ENCODE measurements around the gene KIAA1958. TPM values are rescaled to one million over a fixed set of nuclear protein-coding genes. Genes with fewer than 3 reads are reported as not detected.

The KIAA1958 gene
- total and polyA plus RNA-seq, 2 donors (not counting 1 experiment from before 2014, with no cell fraction given), result 2.4 to 15.3 TPM

DNA sequence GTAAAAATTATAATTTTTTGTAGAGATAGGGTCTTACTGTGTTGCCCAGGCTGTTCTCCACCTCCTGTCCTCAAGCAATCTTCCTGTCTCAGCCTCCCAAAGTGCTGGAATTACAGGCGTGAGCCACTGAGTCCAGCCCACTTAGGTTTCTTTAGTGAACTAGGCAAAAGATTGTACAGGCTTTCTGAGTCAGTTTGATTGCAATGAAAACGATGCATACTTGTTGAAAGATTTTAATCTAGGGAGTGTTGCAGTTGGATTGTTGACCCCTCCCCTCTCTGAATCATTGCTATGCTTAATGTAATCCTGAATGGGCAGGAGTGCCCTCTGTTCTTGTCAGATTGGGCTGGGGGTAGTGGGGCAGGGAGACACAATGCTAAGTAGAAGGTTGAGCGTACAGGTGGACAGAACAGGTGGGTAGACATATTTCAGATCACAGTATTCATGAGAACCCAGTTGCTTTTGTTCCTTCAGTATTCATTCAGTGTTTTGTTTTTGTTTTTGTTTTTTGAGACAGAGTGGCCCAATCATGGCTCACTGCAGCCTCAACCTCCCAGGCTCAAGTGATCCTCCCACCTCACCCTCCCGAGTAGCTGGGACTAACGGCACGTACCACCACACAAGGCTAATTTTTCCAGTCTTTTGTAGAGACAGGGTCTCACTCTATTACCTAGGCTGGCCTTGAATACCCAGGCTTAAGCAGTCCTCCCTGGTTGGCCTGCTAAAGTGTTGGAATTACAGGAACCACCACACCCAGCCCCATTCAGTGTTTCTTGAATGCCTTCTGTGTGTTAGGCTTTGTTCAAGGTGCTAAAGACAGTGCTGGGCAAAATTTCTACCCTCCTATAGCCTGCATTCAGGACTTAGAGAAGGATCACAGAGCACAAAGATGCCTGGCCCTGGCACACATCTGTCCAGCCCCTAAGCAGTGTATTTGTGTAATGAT is 70.1 kb downstream of the KIAA1958 start:
- TF ChIP-seq, protein P1, sequence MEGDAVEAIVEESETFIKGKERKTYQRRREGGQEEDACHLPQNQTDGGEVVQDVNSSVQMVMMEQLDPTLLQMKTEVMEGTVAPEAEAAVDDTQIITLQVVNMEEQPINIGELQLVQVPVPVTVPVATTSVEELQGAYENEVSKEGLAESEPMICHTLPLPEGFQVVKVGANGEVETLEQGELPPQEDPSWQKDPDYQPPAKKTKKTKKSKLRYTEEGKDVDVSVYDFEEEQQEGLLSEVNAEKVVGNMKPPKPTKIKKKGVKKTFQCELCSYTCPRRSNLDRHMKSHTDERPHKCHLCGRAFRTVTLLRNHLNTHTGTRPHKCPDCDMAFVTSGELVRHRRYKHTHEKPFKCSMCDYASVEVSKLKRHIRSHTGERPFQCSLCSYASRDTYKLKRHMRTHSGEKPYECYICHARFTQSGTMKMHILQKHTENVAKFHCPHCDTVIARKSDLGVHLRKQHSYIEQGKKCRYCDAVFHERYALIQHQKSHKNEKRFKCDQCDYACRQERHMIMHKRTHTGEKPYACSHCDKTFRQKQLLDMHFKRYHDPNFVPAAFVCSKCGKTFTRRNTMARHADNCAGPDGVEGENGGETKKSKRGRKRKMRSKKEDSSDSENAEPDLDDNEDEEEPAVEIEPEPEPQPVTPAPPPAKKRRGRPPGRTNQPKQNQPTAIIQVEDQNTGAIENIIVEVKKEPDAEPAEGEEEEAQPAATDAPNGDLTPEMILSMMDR (IDR thresholded peaks at IDR 0.05), result no peak
- no peak for TF ChIP-seq EZH2 (IDR thresholded peaks at IDR 0.05; ENCODE audit: borderline replicate concordance, insufficient read depth, low read depth, low read length, poor library complexity, severe bottlenecking)
- no peak overlapping the region for H3K4me2 ChIP-seq (replicated peaks; ENCODE audit: low read depth, low read length, poor library complexity, severe bottlenecking)
- DNase-seq (no peak), ATAC-seq (ENCODE audit: low read depth) (no peak)
- H3K4me3 ChIP-seq (ENCODE audit: control extremely low read depth in 1 of 5, extremely low read depth in 1 of 5, insufficient read depth in 1 of 5, low read depth in 2 of 5, low read length in 4 of 5), result no peak overlapping the region
- no peak overlapping the region for H3K4me3 Mint-ChIP-seq
- peaks cover 11% of the 10 kb centered on the region for H3K79me2 ChIP-seq (ENCODE audit: control insufficient read depth, insufficient read depth, low read length)
- POLR2A ChIA-PET, result no interaction called here
- no peak overlapping the region for H3K27ac ChIP-seq (ENCODE audit: low read length in 2 of 2)
- H3K36me3 ChIP-seq (replicated peaks in 1 of 2; ENCODE audit: control extremely low read depth in 1 of 2, control insufficient read depth in 1 of 2, extremely low read depth in 1 of 2, insufficient read depth in 2 of 2, low read length in 1 of 2), result no peaks in the 10 kb centered on the region
- no peak overlapping the region for H3K9ac ChIP-seq (ENCODE audit: low read length)
- H2AFZ ChIP-seq (ENCODE audit: insufficient read depth, low read depth, low read length, poor library complexity, severe bottlenecking), result no peak overlapping the region
- no peaks in the 10 kb centered on the region for H3K27me3 Mint-ChIP-seq
- CTCF ChIA-PET, result no interaction called here
- no peaks in the 10 kb centered on the region for H3K4me1 Mint-ChIP-seq
- intact Hi-C loops (cut with micrococcal nuclease), result no loop called here
- H3K27ac Mint-ChIP-seq, result no peak overlapping the region
- H3K4me1 ChIP-seq (ENCODE audit: control insufficient read depth in 2 of 2, insufficient read depth in 2 of 2, low read length in 2 of 2), result no peaks in the 10 kb centered on the region
- H3K9me3 ChIP-seq (ENCODE audit: control extremely low read depth in 1 of 3, control insufficient read depth in 2 of 3, insufficient read depth in 1 of 3, low read length in 2 of 3), result no peaks in the 10 kb centered on the region
- no peaks in the 10 kb centered on the region for H3K27me3 ChIP-seq (replicated peaks in 1 of 4; ENCODE audit: control extremely low read depth in 1 of 4, control insufficient read depth in 3 of 4, insufficient read depth in 4 of 4, low read length in 3 of 4)
- no peaks in the 10 kb centered on the region for H3K9me3 Mint-ChIP-seq (ENCODE audit: insufficient read depth)
- 100% methylated on average over 5 of the region's 6 CpGs for whole genome bisulfite sequencing (ENCODE audit: insufficient coverage)
- H4K20me1 ChIP-seq (ENCODE audit: control insufficient read depth, insufficient read depth, low read length, poor library complexity, severe bottlenecking), result no peaks in the 10 kb centered on the region

- H3K4me1 Mint-ChIP-seq, result peaks cover 2% of the 10 kb centered on the region
- ATAC-seq (ENCODE audit: low read depth) (no peak), DNase-seq (no peak)
- no peaks in the 10 kb centered on the region for H3K27me3 Mint-ChIP-seq
- POLR2A ChIA-PET, result no interaction called here
- CTCF ChIA-PET, result interaction anchor here (0.8 kb wide), 1 partner anchor 9 kb away, joined by 3 read pairs; no protein-coding TSS in a partner anchor
- H4K20me1 ChIP-seq (ENCODE audit: control insufficient read depth, insufficient read depth, low read length, poor library complexity, severe bottlenecking), result no peaks in the 10 kb centered on the region
- intact Hi-C loops (cut with micrococcal nuclease), result no loop called here
- TF ChIP-seq, protein P1 (IDR thresholded peaks at IDR 0.05), result no peak
- no peak for TF ChIP-seq EZH2 (IDR thresholded peaks at IDR 0.05; ENCODE audit: borderline replicate concordance, insufficient read depth, low read depth, low read length, poor library complexity, severe bottlenecking)
- no peak overlapping the region for H2AFZ ChIP-seq (ENCODE audit: insufficient read depth, low read depth, low read length, poor library complexity, severe bottlenecking)
- no peak overlapping the region for H3K4me3 Mint-ChIP-seq
- no peak overlapping the region for H3K9ac ChIP-seq (ENCODE audit: low read length)
- no peaks in the 10 kb centered on the region for H3K9me3 ChIP-seq (ENCODE audit: control extremely low read depth in 1 of 3, control insufficient read depth in 2 of 3, insufficient read depth in 1 of 3, low read length in 2 of 3)
- no peak overlapping the region for H3K4me2 ChIP-seq (replicated peaks; ENCODE audit: low read depth, low read length, poor library complexity, severe bottlenecking)
- no peaks in the 10 kb centered on the region for H3K79me2 ChIP-seq (ENCODE audit: control insufficient read depth, insufficient read depth, low read length)
- no peaks in the 10 kb centered on the region for H3K9me3 Mint-ChIP-seq (ENCODE audit: insufficient read depth)
- no peak overlapping the region for H3K27ac ChIP-seq (ENCODE audit: low read length in 2 of 2)
- no peak overlapping the region for H3K27ac Mint-ChIP-seq
- H3K4me1 ChIP-seq (ENCODE audit: control insufficient read depth in 2 of 2, insufficient read depth in 2 of 2, low read length in 2 of 2), result no peaks in the 10 kb centered on the region
- no peaks in the 10 kb centered on the region for H3K27me3 ChIP-seq (replicated peaks in 1 of 4; ENCODE audit: control extremely low read depth in 1 of 4, control insufficient read depth in 3 of 4, insufficient read depth in 4 of 4, low read length in 3 of 4)
- H3K36me3 ChIP-seq (replicated peaks in 1 of 2; ENCODE audit: control extremely low read depth in 1 of 2, control insufficient read depth in 1 of 2, extremely low read depth in 1 of 2, insufficient read depth in 2 of 2, low read length in 1 of 2), result no peaks in the 10 kb centered on the region
- no peak overlapping the region for H3K4me3 ChIP-seq (ENCODE audit: control extremely low read depth in 1 of 5, extremely low read depth in 1 of 5, insufficient read depth in 1 of 5, low read depth in 2 of 5, low read length in 4 of 5)
- no CpG with 5 or more reads among the region's 1 CpG for WGBS (ENCODE audit: insufficient coverage)
Observed at GRCh38 chr9:112558476-112558875, 71.8 kb downstream of the KIAA1958 start.
